GM19351 (cell line): Measurements from ENCODE around the gene EIF4A3.
A peak's percentile ranks its signal among the peaks of the same experiment; 100 is the strongest.

Source experiments
- ATAC-seq: cut with Tn5 transposase; IDR thresholded peaks from one replicate; pipeline ENCODE4 v1.9.1; 2021; ENCODE audit warnings: mild to moderate bottlenecking, moderate library complexity; ENCODE audit not compliant: unreplicated experiment

EIF4A3 gene

DNA sequence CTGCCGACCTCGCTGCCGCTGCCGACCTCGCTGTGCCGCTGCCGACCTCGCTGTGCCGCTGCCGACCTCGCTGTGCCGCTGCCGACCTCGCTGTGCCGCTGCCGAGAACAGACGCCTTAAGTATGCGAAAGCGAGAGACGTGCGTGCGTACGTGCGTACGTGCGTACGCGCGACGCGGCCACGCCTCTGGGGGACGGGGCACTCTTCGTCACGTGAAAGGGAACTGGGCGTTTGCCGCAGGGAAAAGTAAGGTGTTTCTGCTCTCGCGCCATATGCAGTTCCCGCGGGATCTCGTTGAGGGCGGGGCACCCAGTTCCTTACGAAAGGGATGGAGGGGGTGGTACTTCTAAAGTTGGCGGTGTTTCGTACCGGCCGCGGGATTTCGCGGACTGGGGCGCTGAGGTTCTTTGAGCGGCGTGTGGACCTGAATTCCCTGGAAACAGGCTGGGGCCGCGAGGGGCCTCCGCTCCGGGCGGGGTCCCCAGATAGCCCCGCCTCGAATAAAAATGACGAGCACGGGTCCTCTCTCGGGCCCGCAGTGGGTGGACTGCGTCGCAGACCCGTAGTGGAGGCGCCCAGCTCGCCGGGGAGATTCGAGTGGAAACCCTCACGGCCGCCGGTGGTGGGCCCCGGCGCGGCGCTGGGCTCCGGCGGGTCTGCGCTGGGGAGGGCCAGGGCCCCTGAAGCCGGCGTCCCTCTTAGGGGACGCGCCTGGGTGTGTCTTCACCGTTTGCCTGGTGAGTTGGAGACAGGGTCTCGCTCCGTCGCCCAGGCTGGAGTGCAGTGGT lies at the start of gene EIF4A3:
Gene EIF4A3, minus strand, starts transcription at position 94 of the 788 bp plus-strand sequence. CDS start 167 bp downstream, outside the sequence.
- ATAC-seq, result peak; percentile 90

DNA sequence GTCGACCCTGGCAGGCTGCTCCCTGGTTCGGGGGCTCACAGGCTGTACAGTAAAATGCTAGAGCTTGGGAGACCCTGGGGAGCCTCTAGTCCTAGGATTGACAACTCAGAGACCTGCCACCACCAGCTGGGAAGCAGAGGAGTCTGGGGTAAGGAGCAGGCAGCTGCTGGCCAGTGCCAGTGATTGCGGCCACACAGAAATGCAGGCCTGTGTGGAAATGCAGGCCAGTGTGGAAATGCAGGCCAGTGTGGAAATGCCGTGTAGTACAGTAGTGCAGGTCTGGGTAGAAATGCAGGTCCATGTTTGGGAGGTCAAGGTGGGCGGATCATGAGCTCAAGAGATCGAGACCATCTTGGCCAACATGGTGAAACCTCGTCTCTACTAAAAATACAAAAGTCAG lies 49.7 kb upstream of the EIF4A3 start:
- ATAC-seq, result no peak

DNA sequence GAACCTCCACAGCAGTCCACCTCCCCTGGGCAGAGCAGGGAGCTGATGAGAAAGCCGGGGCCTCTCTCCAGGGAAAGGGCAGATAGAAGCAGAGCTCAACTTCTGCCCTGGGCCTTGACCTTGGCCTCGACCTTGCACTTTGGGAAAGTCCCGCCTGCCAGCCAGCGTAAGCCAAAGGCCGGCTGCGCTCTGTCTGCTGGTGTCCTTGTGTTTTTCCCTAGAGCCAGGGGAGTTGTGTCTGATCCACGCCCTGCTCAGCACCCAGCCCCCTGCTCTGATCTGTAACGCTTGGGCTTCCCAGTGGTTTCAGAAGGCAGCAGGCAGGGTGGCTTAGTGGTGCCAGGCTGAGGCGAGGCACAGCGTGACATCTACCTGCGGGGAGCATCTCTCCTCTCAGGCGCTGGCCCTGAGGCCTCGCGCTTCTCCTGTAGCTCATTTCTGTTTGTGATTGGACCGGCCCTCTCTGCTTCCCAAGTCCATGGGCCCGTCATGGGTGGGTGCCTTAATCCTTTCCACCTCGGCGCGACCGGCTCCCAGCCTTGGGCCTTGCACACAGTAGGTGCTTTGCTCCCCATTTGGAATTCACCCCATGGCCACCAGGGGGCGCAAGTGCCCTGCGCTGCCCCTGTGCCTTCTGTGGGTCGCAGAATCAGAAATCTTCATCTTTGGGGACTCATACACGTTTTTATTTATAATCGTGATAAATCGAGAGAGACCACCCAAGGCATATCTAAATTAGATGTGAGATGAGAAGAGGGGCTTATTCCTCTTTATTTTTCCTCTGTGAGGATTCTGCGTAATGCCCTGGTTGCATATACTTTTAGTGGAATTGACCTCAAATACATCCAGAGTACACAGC lies 49.0 kb upstream of the EIF4A3 start:
- no peak for ATAC-seq

DNA sequence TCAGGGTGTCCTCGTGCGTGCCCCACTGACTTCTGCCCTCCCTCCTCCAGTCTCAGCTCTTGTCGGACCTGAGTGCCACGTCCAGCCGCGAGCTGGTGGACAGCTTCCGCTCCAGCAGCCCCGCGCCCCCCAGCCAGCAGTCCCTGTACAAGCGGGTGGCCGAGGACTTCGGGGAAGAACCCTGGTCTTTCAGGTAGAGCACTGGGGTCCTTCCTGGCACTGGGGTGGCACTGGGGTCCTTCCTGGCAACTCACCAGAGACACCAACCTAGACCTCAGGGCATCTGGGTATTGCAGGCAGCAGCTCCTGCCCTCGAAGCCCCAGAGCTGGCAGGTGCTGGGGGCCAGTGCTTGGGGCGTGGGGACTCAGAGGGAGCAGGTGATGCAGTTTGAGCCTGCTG lies 48.2 kb upstream of the EIF4A3 start:
- no peak for ATAC-seq

DNA sequence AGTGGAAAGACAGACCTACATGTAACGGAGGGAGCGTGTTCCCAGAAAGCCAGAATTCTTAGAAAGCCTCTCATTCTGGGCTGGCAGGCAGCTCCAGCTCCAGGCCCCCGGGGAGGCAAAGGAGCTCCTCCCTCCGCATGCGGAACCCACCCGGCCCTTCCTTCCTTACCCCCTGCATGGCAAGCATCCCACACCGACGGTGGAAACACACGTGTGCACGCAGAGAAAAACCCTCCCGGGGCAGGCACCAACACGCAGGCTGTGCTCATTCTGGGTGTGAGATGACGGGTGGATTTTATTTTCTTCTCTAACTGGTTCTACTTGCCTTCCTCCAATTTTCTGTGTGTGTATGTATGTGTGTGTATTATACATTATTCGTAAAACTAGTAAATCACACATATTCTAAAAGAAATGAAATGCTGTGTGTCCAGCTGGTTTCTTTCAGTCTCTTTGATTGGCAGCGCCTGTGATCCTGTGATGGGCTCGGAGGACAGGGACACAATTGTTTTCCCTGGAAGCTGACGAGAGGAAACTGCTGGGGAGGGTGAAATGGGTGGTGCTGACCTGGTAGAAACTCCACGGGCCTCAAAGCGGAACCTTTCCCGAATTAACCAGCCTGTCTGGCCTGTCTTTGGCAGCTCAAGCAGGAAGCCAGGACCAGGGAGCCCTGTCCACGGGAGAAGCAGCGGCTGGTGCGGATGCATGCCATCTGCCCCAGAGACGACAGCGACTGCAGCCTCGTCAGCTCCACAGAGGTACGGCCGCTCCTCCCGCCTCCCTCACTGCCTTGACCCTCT lies 45.1 kb upstream of the EIF4A3 start:
- ATAC-seq, result no peak

DNA sequence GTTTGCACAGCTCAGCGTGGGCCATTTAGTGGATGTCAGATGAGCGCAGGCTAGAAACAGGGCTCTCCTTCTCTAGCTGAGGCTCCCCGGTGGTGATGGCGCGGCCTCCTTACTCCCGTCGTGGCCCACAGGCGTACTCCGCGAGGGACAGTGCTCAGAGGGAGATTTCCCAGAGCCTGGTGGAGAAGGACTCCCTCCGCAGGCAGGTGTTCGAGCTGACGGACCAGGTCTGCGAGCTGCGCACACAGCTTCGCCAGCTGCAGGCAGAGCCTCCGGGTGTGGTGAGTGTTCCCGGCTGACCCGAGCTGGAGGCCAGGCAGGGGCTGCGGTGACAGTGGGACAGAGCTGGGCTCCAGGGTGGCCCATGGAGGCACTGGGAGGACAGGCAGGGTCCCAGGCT lies 44.3 kb upstream of the EIF4A3 start:
- ATAC-seq, result no peak

DNA sequence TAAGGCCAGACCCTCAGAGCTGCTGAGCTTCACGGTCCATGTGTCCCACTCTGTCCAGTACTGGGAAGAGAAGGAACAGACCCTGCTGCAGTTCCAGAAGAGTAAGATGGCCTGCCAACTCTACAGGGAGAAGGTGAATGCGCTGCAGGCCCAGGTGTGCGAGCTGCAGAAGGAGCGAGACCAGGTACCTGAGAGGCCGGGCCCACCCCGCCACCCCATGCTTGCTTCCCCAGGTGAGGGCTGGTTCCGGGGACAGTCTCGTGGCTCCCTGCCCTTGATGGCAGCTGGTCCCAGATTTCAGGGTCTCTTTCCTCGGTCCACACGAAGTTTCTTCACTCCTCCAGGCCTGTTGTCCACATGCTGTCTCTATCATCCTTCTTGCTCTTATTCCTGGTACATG lies 43.8 kb upstream of the EIF4A3 start:
- ATAC-seq, result no peak

DNA sequence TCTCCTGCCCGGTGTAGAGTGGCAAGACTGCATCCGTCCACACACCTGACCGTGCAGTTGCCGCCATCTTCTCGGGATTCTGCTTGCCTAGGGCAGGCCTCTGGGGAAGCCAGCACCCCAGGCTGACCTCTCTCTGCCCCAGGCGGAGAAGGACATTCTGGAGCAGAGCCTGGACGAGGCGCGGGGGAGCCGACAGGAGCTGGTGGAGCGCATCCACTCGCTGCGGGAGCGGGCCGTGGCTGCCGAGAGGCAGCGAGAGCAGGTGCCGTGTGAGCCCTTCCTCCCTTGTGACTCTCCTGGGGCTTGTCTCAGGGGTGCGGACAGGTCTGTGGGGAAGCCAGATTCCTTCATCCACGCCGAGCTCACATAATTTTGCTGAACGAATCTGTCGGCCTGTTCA lies 42.7 kb upstream of the EIF4A3 start:
- no peak for ATAC-seq

DNA sequence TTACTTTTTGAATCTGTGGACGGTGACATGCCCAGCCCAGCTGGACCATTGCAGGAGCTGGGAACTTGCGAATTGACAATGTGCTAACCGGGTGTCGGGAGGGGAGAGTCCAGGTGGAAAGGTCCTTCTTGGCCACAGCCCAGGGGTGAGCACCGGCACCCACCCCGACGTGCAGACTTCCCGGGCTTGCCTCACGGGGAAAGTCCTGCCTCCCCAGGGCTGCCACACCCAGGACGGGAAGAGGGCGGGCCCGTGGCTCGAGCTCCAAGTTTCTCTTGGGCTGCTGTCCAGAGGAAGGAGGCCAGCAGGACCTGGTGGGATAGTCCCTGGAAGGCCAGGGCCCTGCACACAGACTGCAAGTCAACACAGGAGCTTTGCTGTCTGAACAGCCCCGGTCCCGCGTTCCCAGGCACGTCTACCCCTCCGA lies 40.6 kb upstream of the EIF4A3 start:
- ATAC-seq, result no peak

DNA sequence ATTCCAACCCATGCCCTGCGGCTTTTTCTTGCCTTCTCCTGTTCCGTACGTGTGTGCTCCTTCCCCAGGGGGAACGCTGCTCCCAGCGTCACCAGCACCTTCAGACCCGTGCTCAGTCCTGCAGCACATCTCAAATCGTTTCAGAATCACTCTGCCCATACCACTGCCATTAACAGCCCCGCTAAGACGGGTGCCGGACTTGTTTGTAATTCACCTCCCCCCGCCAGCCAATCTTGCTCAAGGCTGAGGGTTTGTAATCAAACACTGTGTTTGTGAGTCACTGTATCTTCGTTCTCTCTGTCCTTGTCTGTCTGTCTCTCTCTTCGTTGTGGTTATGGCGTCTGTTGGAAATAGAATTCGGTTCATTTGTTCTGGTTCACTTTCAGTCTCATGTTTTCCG lies 40.2 kb upstream of the EIF4A3 start:
- ATAC-seq, result no peak

DNA sequence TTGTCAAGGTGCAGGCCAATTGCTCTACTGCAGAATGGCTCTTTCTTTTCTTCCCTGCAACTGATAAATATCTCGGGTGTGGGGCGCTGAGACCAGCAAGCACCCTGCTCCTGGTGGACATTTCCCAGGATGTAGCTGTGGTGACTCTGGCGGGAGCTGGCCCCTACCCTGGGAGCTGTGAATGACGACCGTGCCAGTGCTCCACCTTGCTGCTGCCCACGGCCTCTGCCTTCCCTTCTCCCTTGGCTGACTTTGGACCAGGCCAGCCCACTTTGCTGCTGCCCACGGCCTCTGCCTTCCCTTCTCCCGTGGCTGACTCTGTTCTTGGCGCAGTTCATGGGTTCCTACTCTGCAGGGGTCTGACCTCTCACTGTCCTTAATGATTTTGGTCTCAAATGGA lies 39.0 kb upstream of the EIF4A3 start:
- no peak for ATAC-seq

DNA sequence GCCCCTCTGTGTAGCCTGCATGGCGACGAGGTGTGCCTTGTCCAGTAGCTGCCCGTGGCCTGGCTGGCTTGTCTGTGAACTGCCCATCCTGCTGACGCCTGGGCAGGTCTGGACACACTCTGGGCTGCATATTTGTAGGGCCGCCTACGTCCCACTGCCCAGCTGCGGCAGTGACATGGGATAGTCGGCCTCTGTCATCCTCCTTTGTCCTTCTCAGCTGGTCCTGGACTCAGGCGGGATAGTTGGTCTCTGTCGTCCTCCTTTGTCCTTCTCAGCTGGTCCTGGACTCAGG lies 37.4 kb upstream of the EIF4A3 start:
- ATAC-seq, result no peak

DNA sequence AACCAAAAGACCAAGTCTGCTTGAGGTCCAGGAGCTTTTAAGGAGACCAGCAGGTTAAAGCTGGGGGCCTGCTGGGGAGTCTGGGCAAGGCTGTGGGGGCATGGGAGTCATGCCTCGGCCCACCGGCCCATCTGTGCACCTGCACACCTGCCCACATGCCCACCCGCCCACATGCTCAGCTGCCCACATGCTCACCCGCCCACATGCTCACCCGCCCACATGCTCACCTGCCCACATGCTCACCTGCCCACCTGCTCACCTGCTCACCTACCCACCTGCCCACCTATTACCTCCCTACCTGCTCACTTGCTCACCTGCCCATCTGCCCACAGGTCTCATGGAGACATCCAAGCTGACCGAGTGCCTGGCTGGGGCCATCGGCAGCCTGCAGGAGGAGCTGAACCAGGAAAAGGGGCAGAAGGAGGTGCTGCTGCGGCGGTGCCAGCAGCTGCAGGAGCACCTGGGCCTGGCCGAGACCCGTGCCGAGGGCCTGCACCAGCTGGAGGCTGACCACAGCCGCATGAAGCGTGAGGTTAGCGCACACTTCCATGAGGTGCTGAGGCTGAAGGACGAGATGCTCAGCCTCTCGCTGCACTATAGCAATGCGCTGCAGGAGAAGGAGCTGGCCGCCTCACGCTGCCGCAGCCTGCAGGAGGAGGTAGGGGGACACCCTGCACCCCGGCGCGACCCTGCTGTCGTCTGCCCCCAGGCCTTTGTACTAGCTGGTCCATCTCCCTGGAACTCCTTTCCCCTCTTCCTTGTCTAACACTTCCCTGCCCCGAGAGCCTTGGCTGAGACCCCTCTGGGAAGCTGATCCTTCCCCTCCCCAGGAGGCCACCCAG lies 36.9 kb upstream of the EIF4A3 start:
- ATAC-seq, result no peak

DNA sequence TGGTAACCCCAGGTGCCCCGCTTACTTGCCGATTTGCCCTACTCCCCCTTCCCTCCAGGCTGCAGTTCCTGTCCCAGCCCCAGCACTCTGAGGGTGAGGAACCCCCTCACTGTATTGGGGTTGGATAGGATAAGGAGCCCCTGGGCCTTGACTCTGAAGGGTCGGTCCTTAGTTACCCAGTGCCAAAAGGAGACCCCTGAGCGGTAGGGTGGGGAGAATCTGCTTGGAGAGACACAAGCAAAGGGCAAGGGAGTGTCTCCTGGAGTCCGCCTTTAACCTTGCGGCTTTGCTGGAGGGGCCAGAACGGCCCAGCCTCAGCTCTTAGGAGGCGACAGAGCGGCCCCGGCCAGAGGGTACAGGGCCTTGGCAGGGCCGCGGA lies 35.9 kb upstream of the EIF4A3 start:
- no peak for ATAC-seq

DNA sequence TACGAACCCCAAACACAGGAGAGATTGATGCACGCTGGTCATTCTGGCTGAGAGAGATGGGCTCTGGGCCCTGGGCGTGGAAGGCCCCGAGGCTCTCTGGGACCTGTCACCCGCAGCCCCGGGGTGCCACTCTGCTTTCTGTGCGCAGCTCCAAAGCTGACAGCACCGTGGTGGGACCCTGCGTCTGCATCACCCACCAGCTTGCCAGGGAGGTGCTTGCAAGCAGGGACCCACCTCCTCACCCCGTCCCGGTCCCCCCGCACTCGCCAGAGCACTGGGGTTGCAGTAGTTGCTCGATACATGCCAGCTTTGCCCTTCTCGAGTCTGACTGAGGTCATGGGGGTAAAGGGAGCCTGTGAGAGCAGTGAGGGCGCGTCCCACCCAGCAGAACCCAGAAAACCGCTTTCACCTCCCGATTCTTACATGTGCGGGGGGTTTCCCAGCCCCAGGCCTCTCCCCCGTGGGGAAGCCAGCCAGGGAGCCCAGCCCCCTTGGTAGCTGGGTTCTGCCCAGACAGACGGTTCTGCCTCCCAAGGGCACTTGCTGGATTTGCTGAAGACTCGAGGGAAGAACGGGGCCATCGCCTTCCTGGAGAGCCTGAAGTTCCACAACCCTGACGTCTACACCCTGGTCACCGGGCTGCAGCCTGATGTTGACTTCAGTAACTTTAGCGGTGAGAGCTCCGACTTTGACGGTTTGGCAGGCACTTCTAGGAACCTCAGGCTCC lies 35.4 kb upstream of the EIF4A3 start:
- ATAC-seq, result no peak

DNA sequence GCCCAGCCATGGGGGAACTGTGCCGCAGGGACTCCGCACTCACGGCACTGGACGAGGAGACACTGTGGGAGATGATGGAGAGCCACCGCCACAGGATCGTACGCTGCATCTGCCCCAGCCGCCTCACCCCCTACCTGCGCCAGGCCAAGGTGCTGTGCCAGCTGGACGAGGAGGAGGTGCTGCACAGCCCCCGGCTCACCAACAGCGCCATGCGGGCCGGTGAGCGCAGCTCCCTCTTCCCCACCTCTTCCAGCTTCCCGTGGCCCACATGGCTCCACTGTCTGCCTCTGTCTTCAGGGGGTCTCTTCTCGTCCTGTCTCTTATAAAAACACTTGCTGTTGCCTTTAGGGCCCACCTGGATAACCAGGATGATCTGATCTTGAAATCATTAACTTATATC lies 34.5 kb upstream of the EIF4A3 start:
- ATAC-seq, result no peak

DNA sequence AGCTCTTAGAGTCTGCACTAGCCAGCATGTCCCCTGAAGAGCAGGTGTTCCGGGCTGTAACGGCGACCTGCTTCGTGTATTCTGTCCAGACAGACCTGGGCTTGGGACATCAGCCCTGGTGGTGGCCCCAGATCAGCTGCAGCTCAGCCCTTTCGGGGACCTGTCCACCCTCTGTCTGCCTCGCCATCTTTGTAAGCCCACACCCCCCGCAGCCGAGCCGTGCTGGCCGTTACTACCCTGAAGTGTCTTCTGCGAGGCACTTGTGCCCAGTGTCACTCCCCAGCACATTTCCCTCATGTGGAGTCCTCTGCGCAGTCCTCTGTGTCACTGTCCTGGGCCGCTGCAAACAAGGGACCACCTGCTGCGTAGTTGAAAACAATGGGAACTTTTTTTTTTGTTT lies 33.3 kb upstream of the EIF4A3 start:
- ATAC-seq, result no peak

DNA sequence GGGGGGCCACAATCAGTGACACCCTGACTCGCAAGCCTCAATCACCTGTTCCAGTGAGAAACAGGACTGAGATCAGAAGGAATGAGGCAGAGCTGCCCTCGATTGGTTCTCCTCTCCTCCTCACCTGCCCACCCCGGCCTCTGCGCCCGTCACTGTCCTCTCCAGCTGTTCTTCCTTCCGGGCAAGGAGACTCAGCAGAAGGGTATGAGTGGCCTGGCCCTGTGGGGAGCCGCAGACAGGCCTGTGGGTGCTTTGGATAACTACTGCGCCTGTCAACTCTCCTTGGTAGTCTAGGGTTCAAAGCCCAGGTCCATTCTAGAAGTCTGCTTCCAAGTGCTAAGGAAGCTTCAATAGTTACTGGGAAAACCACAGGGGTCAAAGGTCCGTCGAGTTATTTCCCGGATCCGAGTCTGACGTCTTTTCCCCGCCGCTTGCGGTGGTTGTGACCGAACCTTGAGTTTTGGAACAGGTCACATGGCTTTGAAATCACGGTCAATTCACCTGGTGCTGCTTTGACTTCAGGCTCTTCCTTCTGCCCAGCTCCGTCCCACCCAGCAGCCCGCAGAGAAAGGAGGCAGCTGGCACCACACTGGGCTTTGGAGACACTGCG lies 31.2 kb upstream of the EIF4A3 start:
- ATAC-seq, result no peak

DNA sequence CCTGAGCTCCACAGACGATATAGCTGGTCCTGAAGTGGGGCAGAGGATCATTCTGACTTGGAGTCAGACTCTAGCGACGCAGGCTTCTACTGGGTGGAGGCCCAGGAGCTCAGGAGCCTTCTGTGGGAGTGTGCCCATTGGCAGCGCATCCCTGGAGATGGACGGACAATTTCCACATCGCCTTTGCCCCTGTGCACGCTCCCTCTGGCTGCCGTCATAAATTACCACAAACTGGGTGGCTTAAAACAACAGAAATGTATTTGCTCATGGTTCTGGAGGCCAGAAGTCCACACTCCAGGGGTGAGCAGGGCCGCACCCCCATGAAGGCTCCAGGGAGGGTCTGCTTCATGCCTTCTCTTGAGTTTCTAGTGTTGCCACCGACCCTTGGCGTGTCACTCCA lies 29.8 kb upstream of the EIF4A3 start:
- ATAC-seq, result no peak

DNA sequence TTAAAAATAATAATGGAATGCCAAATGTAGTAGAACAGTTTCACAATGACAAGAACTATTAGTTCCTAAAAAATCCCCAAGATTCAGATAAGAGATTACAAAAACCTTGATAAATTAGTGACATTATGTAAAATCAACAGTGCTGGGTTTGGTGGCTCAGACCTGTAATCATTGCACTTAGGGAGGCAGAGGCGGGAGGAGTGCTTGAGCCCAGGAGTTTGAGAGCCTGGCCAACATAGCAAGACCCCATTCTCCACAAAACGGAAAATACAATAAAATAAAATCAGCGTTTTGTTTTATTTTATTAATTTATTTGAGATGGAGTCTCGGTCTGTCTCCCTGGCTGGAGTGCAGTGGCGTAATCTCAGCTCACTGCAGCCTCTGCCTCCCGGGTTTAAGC lies 27.0 kb upstream of the EIF4A3 start:
- no peak for ATAC-seq
